CD14-positive monocyte (primary cell): ENCODE measurements around the gene TIRAP. TPM values are rescaled to one million over a fixed set of nuclear protein-coding genes. Genes with fewer than 3 reads are reported as not detected.

ENCODE experiments used
- DNase-seq, 3 donors: peaks; one replicate each; pipeline ENCODE4 v3.0.0-alpha.2; 2011 to 2022
- H2AFZ ChIP-seq: 2 replicates; pipeline ENCODE4 v1.6.0; 2012; ENCODE audit warnings: mild to moderate bottlenecking, low read depth, low read length, inconsistent platforms; ENCODE audit not compliant: insufficient read depth, poor library complexity, severe bottlenecking
- H3K27ac ChIP-seq, 2 donors: 1 replicate in 1 of 2; 2 replicates in 1 of 2; pipeline ENCODE4 v1.5.1; 2012 to 2013; ENCODE audit warnings: low read length in 2 of 2, control low read depth in 1 of 2, inconsistent platforms in 1 of 2, low read depth in 1 of 2, mild to moderate bottlenecking in 1 of 2
- H3K27me3 ChIP-seq, 2 donors: one replicate each; pipeline versions ENCODE4 v1.6.0 to v1.6.1; 2011 to 2013; ENCODE audit warnings: low read length in 2 of 2; ENCODE audit not compliant: control insufficient read depth in 2 of 2, insufficient read depth in 2 of 2
- H3K36me3 ChIP-seq, 2 donors: replicated peaks in 1 of 2; 1 replicate in 1 of 2; 2 replicates in 1 of 2; pipeline versions ENCODE4 v1.5.1 to v1.6.1; 2012 to 2013; ENCODE audit warnings: low read length in 2 of 2, control low read depth in 1 of 2, inconsistent platforms in 1 of 2, mild to moderate bottlenecking in 1 of 2; ENCODE audit not compliant: insufficient read depth in 2 of 2, control insufficient read depth in 1 of 2
- H3K4me1 ChIP-seq, 2 donors: 1 replicate in 1 of 2; 2 replicates in 1 of 2; pipeline versions ENCODE4 v1.5.1 to v1.6.1; 2012 to 2013; ENCODE audit warnings: low read length in 2 of 2, control low read depth in 1 of 2, inconsistent platforms in 1 of 2, mild to moderate bottlenecking in 1 of 2, moderate library complexity in 1 of 2; ENCODE audit not compliant: insufficient read depth in 2 of 2, control insufficient read depth in 1 of 2
- H3K4me2 ChIP-seq: replicated peaks from 2 replicates; pipeline ENCODE3; 2012; ENCODE audit warnings: low read length, moderate library complexity, mild to moderate bottlenecking; ENCODE audit not compliant: poor library complexity, severe bottlenecking; ENCODE audit errors: extremely low read depth
- H3K4me3 ChIP-seq, 3 experiments: fragments of 200-600 bp in 1 of 3; sonication (generic) in 1 of 3; replicated peaks in 1 of 3; 1 replicate in 2 of 3; 2 replicates in 1 of 3; pipeline ENCODE4 v1.5.1; 2011 to 2013; ENCODE audit warnings: low read length in 3 of 3, mild to moderate bottlenecking in 3 of 3, control low read depth in 2 of 3, low read depth in 2 of 3, inconsistent platforms in 1 of 3, moderate library complexity in 1 of 3
- H3K79me2 ChIP-seq: 2 replicates; pipeline ENCODE4 v1.6.0; 2012; ENCODE audit warnings: mild to moderate bottlenecking, control low read depth, inconsistent platforms, low read length, moderate library complexity; ENCODE audit not compliant: insufficient read depth
- H3K9ac ChIP-seq: 2 replicates; pipeline ENCODE4 v1.6.0; 2017; ENCODE audit warnings: low read length, mild to moderate bottlenecking; ENCODE audit not compliant: insufficient read depth, poor library complexity, severe bottlenecking
- H3K9me3 ChIP-seq, 2 donors: replicated peaks in 1 of 2; 1 replicate in 1 of 2; 2 replicates in 1 of 2; pipeline versions ENCODE4 v1.5.1 to v1.6.1; 2012 to 2013; ENCODE audit warnings: low read length in 2 of 2, control low read depth in 1 of 2; ENCODE audit not compliant: control insufficient read depth in 1 of 2, insufficient read depth in 1 of 2
- H4K20me1 ChIP-seq: 2 replicates; pipeline ENCODE4 v1.6.0; 2012; ENCODE audit warnings: mild to moderate bottlenecking, low read length, control low read depth, moderate library complexity; ENCODE audit not compliant: insufficient read depth
- H3K27ac Mint-ChIP-seq, 7 donors: one replicate each; pipeline ENCODE4 v1.8.0; 2020; ENCODE audit warnings: mild to moderate bottlenecking in 7 of 7, mixed read lengths in 7 of 7, moderate library complexity in 6 of 7, inconsistent platforms in 2 of 7
- H3K27me3 Mint-ChIP-seq, 3 donors: one replicate each; pipeline ENCODE4 v1.8.0; 2021 to 2022; ENCODE audit warnings: low read depth in 3 of 3, mild to moderate bottlenecking in 3 of 3, mixed read lengths in 3 of 3, moderate library complexity in 3 of 3, inconsistent platforms in 1 of 3
- H3K36me3 Mint-ChIP-seq, 2 donors: one replicate each; pipeline ENCODE4 v1.8.0; 2020; ENCODE audit warnings: mixed read lengths in 2 of 2, inconsistent platforms in 1 of 2, mild to moderate bottlenecking in 1 of 2
- H3K4me1 Mint-ChIP-seq: one replicate; pipeline ENCODE4 v1.8.0; 2020; ENCODE audit warnings: mild to moderate bottlenecking, mixed read lengths
- H3K4me3 Mint-ChIP-seq, 2 donors: one replicate each; pipeline ENCODE4 v1.8.0; 2020; ENCODE audit warnings: mild to moderate bottlenecking in 2 of 2, mixed read lengths in 2 of 2, moderate library complexity in 1 of 2
- H3K9me3 Mint-ChIP-seq, 7 donors: one replicate each; pipeline ENCODE4 v1.8.0; 2020 to 2022; ENCODE audit warnings: mixed read lengths in 7 of 7, mild to moderate bottlenecking in 6 of 7, moderate library complexity in 6 of 7, inconsistent platforms in 2 of 7
- CTCF ChIP-seq: fragments of 200-600 bp; IDR thresholded peaks from one replicate; pipeline ENCODE4 v1.8.0; 2022; ENCODE audit warnings: antibody characterized with exemption, mild to moderate bottlenecking
- WGBS: methylation state at CpG from one replicate; pipeline ENCODE4 v1.1.5; 2013; ENCODE audit warnings: missing lambda C conversion rate; ENCODE audit not compliant: insufficient coverage; 5-methylcytosine and 5-hydroxymethylcytosine counted together
- intact Hi-C, 2 donors: fragments of 100-400 bp; cut with micrococcal nuclease; formaldehyde crosslinking; loops; one replicate each; pipeline versions ENCODE4 v1.15.0 to v1.15.1; 2023
- polyA plus RNA-seq, 3 donors: library from polyadenylated mRNA; depleted of rRNA in 1 of 3; unstranded in 2 of 3; stranded (reverse) in 1 of 3; fragments of 300-500 nt in 2 of 3; fragments of >200 nt in 1 of 3; fragmentation: Illumina TruSeq in 2 of 3; gene quantifications; 1 replicate in 2 of 3; 2 replicates in 1 of 3; pipeline ENCODE4 v1.2.3, GENCODE V29; 2012 to 2021

Gene TIRAP
- polyA plus RNA-seq, 3 donors, result 7.0 to 13.8 (median 11.1) TPM

- H3K9ac ChIP-seq, result no peak overlapping the region
- H3K36me3 ChIP-seq, result peaks cover 40 to 73% of the 10 kb centered on the region in 2 donors
- no peak overlapping the region for H2AFZ ChIP-seq
- no peaks in the 10 kb centered on the region for H3K9me3 ChIP-seq
- no peak for DNase-seq
- H3K27ac ChIP-seq, result no peak overlapping the region
- Mint-ChIP-seq H3K4me1 (peaks cover 28% of the 10 kb centered on the region), H3K4me3 (no peak overlapping the region), H3K9me3 (no peaks in the 10 kb centered on the region), H3K27ac (no peak overlapping the region), H3K36me3 (peaks cover 57 to 72% of the 10 kb centered on the region in 2 donors), H3K27me3 (peaks cover 0 to 5% (median 0%) of the 10 kb centered on the region in 3 donors)
- peaks cover 3% of the 10 kb centered on the region for H4K20me1 ChIP-seq
- H3K4me1 ChIP-seq, result peaks cover 16 to 18% of the 10 kb centered on the region in 2 donors
- H3K4me3 ChIP-seq, result no peak overlapping the region
- TF ChIP-seq CTCF, result no peak
- intact Hi-C loops, result no loop called here
- WGBS, result 96% methylated on average over 7 of the region's 7 CpGs
- H3K27me3 ChIP-seq, result no peaks in the 10 kb centered on the region
- no peaks in the 10 kb centered on the region for H3K79me2 ChIP-seq
- no peak overlapping the region for H3K4me2 ChIP-seq
These were observed 50.2 kb downstream of the TIRAP start for GRCh38 chr11:126333142-126333541.

DNA sequence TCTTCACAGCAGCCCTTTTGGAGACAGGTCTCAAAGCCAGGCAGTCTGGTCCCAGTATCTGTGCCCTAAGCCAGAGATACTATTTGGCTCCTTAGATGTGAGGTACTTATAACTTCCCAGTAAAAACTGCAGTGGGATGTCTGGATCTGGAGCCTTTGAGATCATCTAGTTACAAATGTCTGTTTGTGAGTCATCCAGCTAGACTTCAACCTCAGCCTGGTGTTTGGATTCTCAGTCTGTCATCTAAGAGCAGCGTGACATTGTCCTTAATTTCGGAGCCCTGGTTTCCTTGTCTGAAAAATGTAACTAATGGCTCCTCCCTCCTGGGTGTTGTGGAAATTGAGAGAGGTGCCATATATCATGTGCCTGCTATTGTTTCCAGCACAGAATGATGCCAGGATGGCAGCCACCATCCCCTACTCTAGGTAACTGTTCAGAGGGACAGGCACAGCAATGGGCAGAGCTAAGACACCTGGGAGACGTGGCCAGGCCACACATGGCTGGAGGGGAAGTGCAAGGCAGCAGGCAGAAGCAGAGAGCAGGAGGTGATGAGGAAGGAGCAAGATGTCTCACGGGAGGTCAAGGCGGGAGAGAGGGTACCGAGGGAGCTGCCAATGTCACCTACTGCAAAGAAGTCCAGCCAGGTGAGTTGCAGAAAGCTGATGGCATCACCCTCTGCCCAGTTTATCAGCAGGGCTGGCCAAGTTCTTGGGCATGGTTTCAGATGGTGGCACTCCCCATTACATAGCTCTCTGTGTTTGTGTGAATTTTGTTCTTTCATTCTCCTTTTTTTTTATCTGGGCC is 52.0 kb downstream of the TIRAP start:
- H4K20me1 ChIP-seq, result peaks cover 3% of the 10 kb centered on the region
- H2AFZ ChIP-seq, result no peak overlapping the region
- no peak overlapping the region for H3K4me3 Mint-ChIP-seq
- H3K9me3 ChIP-seq, result no peaks in the 10 kb centered on the region
- no peak overlapping the region for H3K9ac ChIP-seq
- no peaks in the 10 kb centered on the region for H3K27me3 ChIP-seq
- no peak overlapping the region for H3K4me3 ChIP-seq
- H3K4me1 Mint-ChIP-seq, result peaks cover 25% of the 10 kb centered on the region
- intact Hi-C loops, result no loop called here
- no peak for TF ChIP-seq CTCF
- no peak overlapping the region for H3K27ac ChIP-seq
- H3K36me3 Mint-ChIP-seq, result peaks cover 66 to 75% of the 10 kb centered on the region in 2 donors
- peak overlapping the region in 3 of 7 donors; percentile 6 to 17 (median 15) for H3K27ac Mint-ChIP-seq
- no peaks in the 10 kb centered on the region for H3K9me3 Mint-ChIP-seq
- H3K4me2 ChIP-seq, result no peak overlapping the region
- WGBS, result 66% methylated on average over 4 of the region's 6 CpGs
- H3K79me2 ChIP-seq, result no peaks in the 10 kb centered on the region
- H3K36me3 ChIP-seq, result peaks cover 48 to 75% of the 10 kb centered on the region in 2 donors
- no peak for DNase-seq
- peaks cover 0 to 5% (median 3%) of the 10 kb centered on the region in 3 donors for H3K27me3 Mint-ChIP-seq
- peaks cover 16 to 18% of the 10 kb centered on the region in 2 donors for H3K4me1 ChIP-seq
